HEK293T (cell line): ENCODE measurements around the gene KRTAP9-8.
"Not testable (repeated sequence)": the region's sequence is repeated elsewhere in the genome, so short reads cannot be mapped to it uniquely, and the experiment has no call there.

ENCODE experiments used
- CTCF ChIA-PET: fragments of 350-600 bp; formaldehyde crosslinking; extraction: SDS; loops from one replicate; lab custom pipeline; 2021; ENCODE audit warnings: antibody characterized with exemption, inconsistent platforms; lab: Yijun Ruan, JAX
- POLR2A ChIA-PET: fragments of 350-600 bp; formaldehyde crosslinking; extraction: SDS; loops from one replicate; lab custom pipeline; 2020; ENCODE audit warnings: antibody characterized with exemption, inconsistent platforms; lab: Yijun Ruan, JAX
- DNase-seq: peaks from one replicate; pipeline ENCODE4 v3.0.0; 2012; ENCODE audit warnings: mixed read lengths; ENCODE audit errors: extremely low spot score
- ARNT ChIP-seq: fragments of 450-650 bp; IDR thresholded peaks from 2 replicates; pipeline ENCODE4 v1.6.1; 2017; ENCODE audit warnings: mild to moderate bottlenecking
- BHLHE40 ChIP-seq: fragments of 450-650 bp; IDR thresholded peaks from 2 replicates; pipeline ENCODE4 v1.6.1; 2016; ENCODE audit warnings: mild to moderate bottlenecking, moderate library complexity, borderline replicate concordance
- CTBP1 ChIP-seq: fragments of 450-650 bp; IDR thresholded peaks from 2 replicates; pipeline ENCODE4 v1.6.1; 2016; ENCODE audit warnings: borderline replicate concordance
- ELF4 ChIP-seq: fragments of 450-650 bp; IDR thresholded peaks from 2 replicates; pipeline ENCODE4 v1.6.1; 2017; ENCODE audit warnings: antibody characterized with exemption
- FOXA1 ChIP-seq: fragments of 450-650 bp; IDR thresholded peaks from 2 replicates; pipeline ENCODE4 v1.6.1; 2016; ENCODE audit warnings: mild to moderate bottlenecking
- FOXK2 ChIP-seq: fragments of 450-650 bp; IDR thresholded peaks from 2 replicates; pipeline ENCODE4 v1.6.1; 2016; ENCODE audit warnings: mild to moderate bottlenecking
- FOXM1 ChIP-seq: fragments of 450-650 bp; IDR thresholded peaks from 2 replicates; pipeline ENCODE4 v1.6.1; 2017; ENCODE audit warnings: mild to moderate bottlenecking, borderline replicate concordance
- HDGF ChIP-seq: fragments of 450-650 bp; IDR thresholded peaks from 2 replicates; pipeline ENCODE4 v1.6.1; 2017; ENCODE audit warnings: antibody characterized with exemption, borderline replicate concordance
- L3MBTL2 ChIP-seq: fragments of 450-650 bp; conservative IDR thresholded peaks from 2 replicates; pipeline ENCODE4 v1.6.1; 2016; ENCODE audit warnings: mild to moderate bottlenecking
- LEF1 ChIP-seq: fragments of 450-650 bp; IDR thresholded peaks from 2 replicates; pipeline ENCODE4 v1.6.1; 2017; ENCODE audit warnings: mild to moderate bottlenecking, borderline replicate concordance
- NFRKB ChIP-seq: fragments of 450-650 bp; IDR thresholded peaks from 2 replicates; pipeline ENCODE4 v1.6.1; 2016; ENCODE audit warnings: mild to moderate bottlenecking, moderate library complexity
- PKNOX1 ChIP-seq: fragments of 450-650 bp; IDR thresholded peaks from 2 replicates; pipeline ENCODE4 v1.6.1; 2016
- SP1 ChIP-seq: fragments of 450-650 bp; IDR thresholded peaks from 2 replicates; pipeline ENCODE4 v1.6.1; 2017
- SUZ12 ChIP-seq: fragments of 450-650 bp; IDR thresholded peaks from 2 replicates; pipeline ENCODE4 v1.6.1; 2016; ENCODE audit warnings: mild to moderate bottlenecking
- TARDBP ChIP-seq: fragments of 450-650 bp; IDR thresholded peaks from 2 replicates; pipeline ENCODE4 v1.6.1; 2016
- ZNF384 ChIP-seq: fragments of 450-650 bp; IDR thresholded peaks from 2 replicates; pipeline ENCODE4 v1.6.1; 2016

Gene KRTAP9-8

DNA sequence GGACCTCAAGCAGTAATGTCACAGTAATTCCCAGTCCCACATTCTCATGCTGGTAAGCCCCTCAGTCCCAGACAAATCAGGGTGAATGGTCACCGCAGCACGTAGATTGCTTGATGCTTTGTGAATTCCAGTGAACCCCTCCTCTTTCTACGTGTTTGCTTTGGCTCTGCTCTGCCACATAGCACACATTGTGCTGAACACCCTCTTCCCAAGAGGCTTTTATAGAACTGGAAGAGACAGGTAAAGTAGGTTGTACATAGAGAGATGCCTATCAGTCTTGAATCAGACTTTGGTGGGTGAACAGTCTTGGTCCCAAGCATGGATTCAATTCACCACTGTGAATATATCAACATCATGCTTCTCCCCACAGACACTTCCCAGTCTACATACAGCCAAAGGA lies 26.8 kb downstream of the KRTAP9-8 start:
- ChIA-PET CTCF (interaction anchor here (0.6 kb wide), 1 partner anchor 92 kb away, joined by 3 read pairs; no protein-coding TSS in a partner anchor), POLR2A (no interaction called here)
- DNase-seq = no peak
- TF ChIP-seq TARDBP (no peak), PKNOX1 (no peak), SUZ12 (no peak), NFRKB (no peak), ELF4 (no peak), CTBP1 (no peak), BHLHE40 (no peak), LEF1 (no peak), FOXA1 (no peak), ARNT (no peak), HDGF (no peak), ZNF384 (no peak), SP1 (no peak)

- no peak for TF ChIP-seq ELF4
- no peak for TF ChIP-seq BHLHE40
- TF ChIP-seq TARDBP = no peak
- no peak for TF ChIP-seq L3MBTL2
- no peak for TF ChIP-seq FOXK2
- TF ChIP-seq SP1 = no peak
- no peak for DNase-seq
- ChIA-PET CTCF (no interaction called here), POLR2A (no interaction called here)
Observed at GRCh38 chr17:41265078-41265477, 27.3 kb downstream of the KRTAP9-8 start, which contains the start of gene KRTAP9-6. Gene KRTAP9-6, plus strand, starts transcription at chr17:41265378. Its CDS starts 0 bp downstream, at chr17:41265378.

DNA sequence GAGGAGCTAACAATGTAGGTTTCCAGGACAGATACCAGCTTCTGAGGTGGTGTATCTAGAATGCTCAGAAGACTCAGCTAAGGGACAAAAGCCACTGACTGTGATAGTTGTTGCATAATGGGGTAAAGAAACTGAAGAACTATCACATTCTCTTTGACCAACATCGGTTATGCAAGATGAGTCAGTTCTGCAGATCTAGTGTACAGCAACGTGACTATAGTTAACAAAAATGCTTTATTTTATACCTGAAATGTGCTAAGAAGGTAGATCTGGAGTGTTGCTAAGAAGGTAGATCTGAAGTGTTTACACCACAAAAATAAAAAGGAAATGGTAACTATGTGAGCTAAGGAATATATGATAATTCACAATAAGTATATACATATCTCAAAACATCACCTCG lies 29.9 kb downstream of the KRTAP9-8 start:
- no peak for DNase-seq
- POLR2A ChIA-PET = no interaction called here
- TF ChIP-seq CTBP1 (no peak), SP1 (no peak), FOXK2 (no peak), ZNF384 (no peak), SUZ12 (no peak), TARDBP (no peak), ELF4 (no peak), FOXA1 (no peak), L3MBTL2 (no peak)
- CTCF ChIA-PET = no interaction called here

DNA sequence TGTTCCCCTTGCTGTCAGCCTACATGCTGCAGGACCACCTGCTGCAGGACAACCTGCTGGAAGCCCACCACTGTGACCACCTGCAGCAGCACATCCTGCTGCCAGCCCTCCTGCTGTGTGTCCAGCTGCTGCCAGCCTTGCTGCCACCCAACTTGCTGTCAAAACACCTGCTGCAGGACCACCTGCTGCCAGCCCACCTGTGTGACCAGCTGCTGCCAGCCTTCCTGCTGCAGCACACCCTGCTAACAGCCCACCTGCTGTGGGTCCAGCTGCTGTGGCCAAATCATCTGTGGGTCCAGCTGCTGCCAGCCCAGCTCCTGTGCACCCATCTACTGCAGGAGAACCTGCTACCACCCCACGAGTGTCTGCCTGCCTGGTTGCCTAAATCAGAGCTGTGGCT lies 33.5 kb downstream of the KRTAP9-8 start:
- POLR2A ChIA-PET, CTCF ChIA-PET: not testable (repeated sequence)

DNA sequence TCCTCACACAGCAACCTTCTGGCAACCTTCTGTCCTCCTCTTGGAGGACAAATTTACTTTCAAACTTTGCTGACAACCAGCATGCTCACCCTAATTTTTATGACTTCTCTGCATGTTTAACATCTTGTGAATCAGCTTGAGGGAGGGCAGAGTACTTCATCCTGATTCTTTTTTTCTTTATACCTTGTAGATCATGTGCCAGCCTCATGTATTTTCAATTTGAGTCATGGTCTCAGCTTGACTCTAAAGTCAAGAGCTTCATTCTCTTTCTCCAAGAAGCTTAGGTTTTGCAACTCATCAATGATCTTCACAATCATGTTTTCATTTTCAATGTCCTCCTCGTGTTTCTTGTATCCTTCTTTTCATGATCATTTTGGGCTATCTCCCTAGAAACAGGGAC lies 34.1 kb downstream of the KRTAP9-8 start:
- ChIA-PET CTCF (no interaction called here), POLR2A (no interaction called here)
- no peak for TF ChIP-seq TARDBP
- TF ChIP-seq ELF4 = no peak
- no peak for TF ChIP-seq FOXA1
- TF ChIP-seq FOXK2 = no peak
- no peak for TF ChIP-seq ZNF384
- TF ChIP-seq HDGF = no peak
- TF ChIP-seq CTBP1 = no peak
- no peak for TF ChIP-seq SUZ12
- no peak for TF ChIP-seq L3MBTL2
- TF ChIP-seq LEF1 = no peak
- no peak for TF ChIP-seq FOXM1
- no peak for TF ChIP-seq NFRKB
- no peak for TF ChIP-seq BHLHE40
- no peak for TF ChIP-seq PKNOX1
- TF ChIP-seq ARNT = no peak
- no peak for TF ChIP-seq SP1
- DNase-seq = no peak

More for the DNA sequence above, 33.5 kb downstream of the KRTAP9-8 start:
- DNase-seq = not testable (repeated sequence)

- CTCF ChIA-PET, DNase-seq, POLR2A ChIA-PET: not testable (repeated sequence)
Observed at GRCh38 chr17:41275648-41276190, 37.9 kb downstream of the KRTAP9-8 start, which contains the start of gene KRTAP9-7. Gene KRTAP9-7, plus strand, starts transcription at chr17:41275698. Its CDS starts 0 bp downstream, at chr17:41275698.

- ChIA-PET CTCF (no interaction called here), POLR2A (no interaction called here)
- no peak for DNase-seq
- TF ChIP-seq SP1 (no peak), FOXK2 (no peak), ZNF384 (no peak), ELF4 (no peak), LEF1 (no peak), HDGF (no peak), TARDBP (no peak)
Observed at GRCh38 chr17:41278176-41278955, 40.6 kb downstream of the KRTAP9-8 start.
